Gastroesophageal sphincter (tissue), 3 donors: ENCODE data around the gene FAM89A.

ENCODE experiments used
- EP300 ChIP-seq: sonication (generic); formaldehyde crosslinking; IDR thresholded peaks from one replicate; pipeline ENCODE4 v1.6.1; 2017; ENCODE audit warnings: antibody characterized with exemption, mild to moderate bottlenecking
- POLR2A ChIP-seq, 2 donors: fragments of 450-650 bp; IDR thresholded peaks; one replicate each; pipeline ENCODE4 v1.6.1; 2017; ENCODE audit warnings: antibody characterized with exemption in 2 of 2, mild to moderate bottlenecking in 2 of 2, moderate library complexity in 1 of 2
- TF ChIP-seq, protein P1 (sequence below), 4 experiments: fragments of 200-600 bp in 2 of 4; fragments of 450-650 bp in 2 of 4; sonication (generic) in 1 of 4; IDR thresholded peaks; one replicate each; pipeline ENCODE4 v1.5.1; 2017 to 2019; ENCODE audit warnings: antibody characterized with exemption in 4 of 4, mild to moderate bottlenecking in 2 of 4, moderate library complexity in 2 of 4

DNA sequence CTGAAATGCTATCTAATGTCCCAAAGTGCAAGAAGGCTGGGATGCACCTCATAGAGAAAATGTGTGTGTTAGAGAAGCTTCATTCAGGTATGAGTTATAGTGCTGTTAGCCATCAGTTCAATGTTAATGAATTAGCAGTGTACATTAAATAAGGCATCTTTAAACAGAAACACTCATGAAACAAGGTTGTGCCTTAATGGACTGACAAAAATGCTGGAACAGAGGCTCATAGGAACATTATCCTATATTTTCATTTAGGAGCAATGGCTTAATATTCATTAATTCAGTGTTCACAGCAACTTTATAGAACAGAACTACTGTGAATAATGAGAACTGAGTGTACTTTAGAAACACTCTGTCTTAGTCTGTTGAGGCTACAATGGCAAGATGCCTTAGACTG is 15.2 kb upstream of the FAM89A start:
- TF ChIP-seq POLR2A (IDR thresholded peaks at IDR 0.05) (no peak), EP300 (no peak)
- TF ChIP-seq, protein P1, sequence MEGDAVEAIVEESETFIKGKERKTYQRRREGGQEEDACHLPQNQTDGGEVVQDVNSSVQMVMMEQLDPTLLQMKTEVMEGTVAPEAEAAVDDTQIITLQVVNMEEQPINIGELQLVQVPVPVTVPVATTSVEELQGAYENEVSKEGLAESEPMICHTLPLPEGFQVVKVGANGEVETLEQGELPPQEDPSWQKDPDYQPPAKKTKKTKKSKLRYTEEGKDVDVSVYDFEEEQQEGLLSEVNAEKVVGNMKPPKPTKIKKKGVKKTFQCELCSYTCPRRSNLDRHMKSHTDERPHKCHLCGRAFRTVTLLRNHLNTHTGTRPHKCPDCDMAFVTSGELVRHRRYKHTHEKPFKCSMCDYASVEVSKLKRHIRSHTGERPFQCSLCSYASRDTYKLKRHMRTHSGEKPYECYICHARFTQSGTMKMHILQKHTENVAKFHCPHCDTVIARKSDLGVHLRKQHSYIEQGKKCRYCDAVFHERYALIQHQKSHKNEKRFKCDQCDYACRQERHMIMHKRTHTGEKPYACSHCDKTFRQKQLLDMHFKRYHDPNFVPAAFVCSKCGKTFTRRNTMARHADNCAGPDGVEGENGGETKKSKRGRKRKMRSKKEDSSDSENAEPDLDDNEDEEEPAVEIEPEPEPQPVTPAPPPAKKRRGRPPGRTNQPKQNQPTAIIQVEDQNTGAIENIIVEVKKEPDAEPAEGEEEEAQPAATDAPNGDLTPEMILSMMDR (IDR thresholded peaks at IDR 0.05) = no peak
